PC-3 (cell line): ENCODE measurements around the gene TUBA3C.

ENCODE experiments used
- CTCF ChIP-seq: fragments of 300-600 bp; sonication (generic); conservative IDR thresholded peaks from 2 replicates; pipeline ENCODE4 v1.5.1; 2017; ENCODE audit warnings: antibody characterized with exemption, low read depth, mild to moderate bottlenecking, low read length
- EZH2 ChIP-seq: fragments of 300-600 bp; sonication (generic); IDR thresholded peaks from one replicate; pipeline ENCODE4 v1.6.1; 2017; ENCODE audit warnings: antibody characterized with exemption, mild to moderate bottlenecking, low read length; ENCODE audit not compliant: unreplicated experiment
- EZH2phosphoT487 ChIP-seq: fragments of 300-600 bp; sonication (generic); IDR thresholded peaks from 2 replicates; pipeline ENCODE4 v1.6.1; 2018; ENCODE audit warnings: mild to moderate bottlenecking, antibody characterized with exemption, low read length, borderline replicate concordance

- TF ChIP-seq EZH2phosphoT487 (no peak), CTCF (no peak), EZH2 (no peak)
Measured at GRCh38 chr13:19181021-19181620, 503 bp downstream of the TUBA3C start.
